SH-SY5Y (cell line): Measurements from ENCODE around the gene CRYAB.

Experiments
- GATA2 ChIP-seq: IDR thresholded peaks from 2 replicates; pipeline ENCODE4 v1.6.1; 2011; ENCODE audit warnings: mild to moderate bottlenecking, low read depth, low read length
- GATA3 ChIP-seq: IDR thresholded peaks from 2 replicates; pipeline ENCODE4 v1.6.1; 2011; ENCODE audit warnings: low read depth, mild to moderate bottlenecking, low read length, moderate library complexity

GRCh38 chr11:111937461-111937769 is 25.8 kb upstream of the CRYAB start:
- TF ChIP-seq GATA3 (no peak), GATA2 (no peak)
